UCSD-AML1 (cell line): ENCODE measurements around the gene DNASE2.
"Not testable (repeated sequence)": the region's sequence is repeated elsewhere in the genome, so short reads cannot be mapped to it uniquely, and the experiment has no call there.

Source experiments
- DNase-seq: peaks from one replicate; lab custom pipeline; 2025; ENCODE audit not compliant: unreplicated experiment; lab: John Stamatoyannopoulos, UW

Gene DNASE2, protein sequence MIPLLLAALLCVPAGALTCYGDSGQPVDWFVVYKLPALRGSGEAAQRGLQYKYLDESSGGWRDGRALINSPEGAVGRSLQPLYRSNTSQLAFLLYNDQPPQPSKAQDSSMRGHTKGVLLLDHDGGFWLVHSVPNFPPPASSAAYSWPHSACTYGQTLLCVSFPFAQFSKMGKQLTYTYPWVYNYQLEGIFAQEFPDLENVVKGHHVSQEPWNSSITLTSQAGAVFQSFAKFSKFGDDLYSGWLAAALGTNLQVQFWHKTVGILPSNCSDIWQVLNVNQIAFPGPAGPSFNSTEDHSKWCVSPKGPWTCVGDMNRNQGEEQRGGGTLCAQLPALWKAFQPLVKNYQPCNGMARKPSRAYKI

DNA sequence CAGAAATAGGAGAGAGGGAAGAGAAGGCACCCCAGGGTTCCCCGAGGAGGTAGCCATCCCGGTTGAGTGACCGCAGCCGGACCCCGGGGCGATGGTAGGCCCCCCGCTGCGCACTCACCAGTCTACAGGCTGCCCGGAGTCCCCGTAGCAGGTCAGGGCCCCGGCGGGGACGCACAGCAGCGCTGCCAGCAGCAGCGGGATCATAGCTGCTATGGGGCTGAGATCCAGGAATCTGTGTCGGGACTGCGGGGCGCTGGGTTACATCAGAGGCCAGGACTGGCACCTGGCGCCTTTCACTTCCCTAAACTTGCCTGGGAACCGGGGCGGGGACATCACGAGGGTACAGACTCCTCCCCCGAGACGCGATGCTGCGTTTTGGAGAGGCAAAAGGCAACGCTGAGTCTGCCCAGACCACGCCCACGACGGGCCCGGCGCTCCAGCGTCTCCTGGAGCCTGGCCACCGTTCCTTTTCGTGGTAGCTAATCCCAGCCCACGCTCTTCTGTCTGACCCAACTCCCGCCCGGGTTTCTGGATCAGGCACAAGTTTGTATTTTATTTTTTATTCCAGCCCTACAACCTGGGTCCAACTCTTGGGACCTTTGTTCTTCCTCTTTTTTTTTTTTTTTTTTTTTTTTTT is at the start of gene DNASE2:
Gene DNASE2 (minus strand): TSS at position 278 of the 637 bp plus-strand sequence. CDS start 74 bp downstream, at position 204.
- DNase-seq, result peak; percentile 93

DNA sequence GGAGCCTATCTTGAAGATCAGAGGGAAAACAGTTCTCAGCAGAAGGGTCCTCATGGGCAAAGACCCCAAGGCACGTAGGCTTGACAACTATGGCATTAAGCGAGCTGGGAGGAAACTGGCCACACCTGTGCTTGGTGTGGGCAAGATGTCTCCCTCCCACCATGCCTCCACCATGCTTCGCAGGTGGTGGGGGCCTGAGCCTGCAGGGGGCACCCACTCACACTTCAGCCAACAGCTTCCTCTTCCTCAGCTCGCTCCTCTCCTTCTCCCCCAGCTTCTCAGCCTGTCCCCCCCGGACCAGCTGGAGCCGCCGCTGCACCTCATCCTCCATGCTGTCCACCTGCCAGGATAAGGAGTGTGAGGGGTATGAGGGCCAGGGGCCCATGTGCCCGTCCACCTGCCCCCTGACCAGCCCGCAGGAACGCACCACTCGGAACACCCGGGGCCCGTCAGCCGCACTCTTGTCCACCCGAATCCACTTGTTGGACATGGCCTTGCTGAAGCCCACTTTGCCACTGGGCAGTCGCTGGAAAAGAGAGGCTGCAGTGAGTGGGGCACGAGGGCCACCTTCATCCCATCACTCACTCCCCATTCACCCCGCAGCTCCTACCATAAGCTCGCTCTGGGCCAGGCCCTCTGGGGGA is 48.9 kb upstream of the DNASE2 start:
- DNase-seq, result no peak

DNA sequence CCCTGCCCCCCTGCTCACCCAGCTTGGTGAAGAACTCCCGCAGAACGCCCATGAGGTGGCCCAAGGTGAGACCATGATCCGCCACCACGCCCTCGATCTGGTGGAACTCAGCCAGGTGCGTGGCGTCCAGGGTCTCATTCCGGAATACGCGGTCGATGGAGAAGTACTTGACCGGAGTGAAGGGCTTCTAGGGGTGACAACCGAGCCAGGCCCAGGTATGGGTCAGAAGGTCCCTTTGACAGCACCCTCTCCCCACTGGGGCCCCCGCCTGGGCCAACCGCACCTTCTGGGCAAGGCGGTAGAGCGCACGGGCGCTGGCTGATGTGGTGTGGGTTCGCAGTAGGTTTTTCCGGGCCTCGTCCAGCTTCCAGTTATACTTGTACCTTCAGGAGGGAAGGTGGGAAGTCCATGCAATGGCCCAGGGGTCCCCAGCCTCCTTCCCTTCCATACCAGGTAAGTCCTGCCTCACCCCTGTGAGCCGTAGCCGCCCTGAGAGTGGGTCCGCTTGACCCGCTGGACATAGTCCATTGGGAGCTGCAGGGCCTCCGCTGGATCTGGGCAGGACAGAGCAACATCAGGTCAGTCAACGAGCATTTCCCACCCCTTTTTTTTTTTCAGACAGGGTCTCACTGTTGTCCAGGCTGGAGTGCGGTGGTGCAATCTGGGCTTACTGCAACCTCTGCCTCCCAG is 43.5 kb upstream of the DNASE2 start:
- DNase-seq, result no peak

DNA sequence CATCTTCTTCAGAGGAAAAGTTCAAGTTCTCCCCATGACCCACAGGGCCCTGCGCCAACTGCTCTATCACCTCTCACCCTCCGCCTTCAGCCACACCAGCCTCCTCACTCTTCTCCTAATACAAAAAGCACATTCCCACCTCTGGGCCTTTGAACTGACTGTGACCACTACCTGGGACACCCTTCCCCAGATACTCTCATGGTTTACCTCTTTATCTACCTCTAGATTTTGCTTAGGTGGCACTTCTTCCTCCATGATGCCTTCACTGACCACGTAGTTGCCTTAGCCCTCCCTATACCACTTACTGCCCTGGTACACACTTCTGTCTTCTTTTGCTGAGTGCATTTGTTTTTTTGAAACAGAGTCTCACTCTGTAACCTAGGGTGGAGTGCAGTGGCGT is 41.7 kb upstream of the DNASE2 start:
- DNase-seq, result no peak

DNA sequence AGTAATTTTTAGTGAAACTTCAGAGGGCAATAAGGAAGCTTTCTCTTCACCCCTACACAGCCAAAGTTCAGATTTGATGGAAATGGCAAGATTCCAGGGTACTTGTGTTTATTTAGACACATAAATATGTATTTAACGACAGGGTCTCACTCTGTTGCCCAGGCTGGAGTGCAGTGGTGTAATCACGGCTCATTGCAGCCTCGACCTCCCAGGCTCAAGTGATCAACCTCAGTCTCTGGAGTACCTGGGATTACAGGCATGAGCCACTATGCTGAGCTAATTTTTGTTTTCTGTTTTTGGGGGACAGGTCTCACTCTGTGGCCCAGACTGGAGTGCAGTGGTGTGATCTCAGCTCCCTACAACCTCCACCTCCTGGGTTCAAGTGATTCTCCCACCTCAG is 39.8 kb upstream of the DNASE2 start:
- DNase-seq, result no peak

DNA sequence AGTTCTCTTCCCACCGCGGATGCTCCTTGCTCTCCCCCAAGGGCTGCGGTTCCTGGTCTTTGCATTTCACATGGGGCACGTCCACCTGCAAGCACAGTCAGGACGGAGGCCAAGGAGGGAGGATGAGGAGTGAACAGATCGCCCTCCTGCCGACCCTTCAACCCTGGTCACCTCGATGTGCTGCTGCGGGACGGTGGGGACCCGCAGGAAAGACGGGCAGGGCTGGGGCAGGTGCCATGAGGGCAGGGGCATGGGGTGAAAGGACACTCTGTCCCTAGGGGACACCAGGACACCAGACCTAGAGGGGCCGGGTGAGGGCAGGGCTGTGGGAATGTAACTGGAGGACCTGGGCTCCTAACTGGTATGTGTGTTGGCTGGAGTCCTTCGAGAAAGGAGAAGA is 37.0 kb upstream of the DNASE2 start:
- no peak for DNase-seq

DNA sequence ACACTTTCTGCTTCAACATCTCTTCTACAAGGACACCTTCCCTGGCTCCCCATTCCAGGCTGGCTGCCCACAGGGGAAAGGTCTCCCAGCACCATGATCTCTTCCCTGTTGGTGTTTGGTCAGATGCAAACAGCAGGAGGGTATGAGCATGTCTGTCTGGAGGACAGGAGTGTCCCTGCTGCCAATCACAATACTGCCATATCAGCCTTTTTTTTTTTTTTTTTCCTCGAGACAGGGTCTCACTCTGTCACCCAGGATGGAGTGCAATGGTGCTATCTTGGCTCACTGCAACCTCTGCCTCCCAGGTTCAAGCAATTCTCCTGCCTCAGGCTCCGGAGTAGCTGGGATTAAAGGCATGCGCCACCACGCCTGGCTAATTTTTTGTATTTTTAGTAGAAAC is 34.6 kb upstream of the DNASE2 start:
- DNase-seq, result not testable (repeated sequence)

DNA sequence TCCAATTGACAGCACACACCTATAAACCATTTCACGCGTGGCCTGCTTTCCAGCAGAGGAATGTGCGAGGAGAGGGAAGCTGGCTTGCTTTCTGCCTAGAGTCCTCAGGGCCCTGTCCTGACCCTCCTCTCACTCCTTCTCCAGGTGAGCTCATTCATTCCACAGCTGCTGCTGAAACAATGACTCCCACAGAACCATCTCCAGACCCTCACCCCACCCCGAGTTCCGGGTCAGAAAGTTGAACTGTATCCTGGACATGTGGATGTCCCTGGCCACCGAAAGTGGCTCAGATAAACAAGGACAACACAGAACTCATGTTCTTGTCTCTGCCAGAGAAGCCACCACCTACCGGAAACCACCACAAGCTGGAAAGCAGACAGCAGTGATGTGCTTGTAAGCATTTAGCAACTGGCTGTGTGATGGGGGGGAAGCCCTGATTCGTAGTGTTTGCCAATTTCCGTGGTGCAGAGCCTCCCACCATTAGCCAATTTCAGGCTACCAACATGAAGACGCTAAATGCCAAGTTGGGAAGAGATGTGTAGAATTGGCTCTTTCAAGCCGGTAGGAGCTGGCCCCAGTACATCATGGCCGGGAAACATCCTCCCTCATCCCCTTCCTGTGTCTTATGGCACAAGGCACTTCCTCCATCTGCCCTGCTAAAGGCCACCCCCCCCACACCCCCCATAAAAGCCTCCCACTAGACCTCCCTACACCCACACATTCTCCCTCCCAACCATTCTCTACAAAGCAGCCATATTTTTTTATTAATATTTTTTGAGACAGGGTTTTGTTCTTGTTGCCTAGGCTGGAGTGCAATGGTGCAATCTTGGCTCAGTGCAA is 32.8 kb upstream of the DNASE2 start:
- DNase-seq, result peak; percentile 46

DNA sequence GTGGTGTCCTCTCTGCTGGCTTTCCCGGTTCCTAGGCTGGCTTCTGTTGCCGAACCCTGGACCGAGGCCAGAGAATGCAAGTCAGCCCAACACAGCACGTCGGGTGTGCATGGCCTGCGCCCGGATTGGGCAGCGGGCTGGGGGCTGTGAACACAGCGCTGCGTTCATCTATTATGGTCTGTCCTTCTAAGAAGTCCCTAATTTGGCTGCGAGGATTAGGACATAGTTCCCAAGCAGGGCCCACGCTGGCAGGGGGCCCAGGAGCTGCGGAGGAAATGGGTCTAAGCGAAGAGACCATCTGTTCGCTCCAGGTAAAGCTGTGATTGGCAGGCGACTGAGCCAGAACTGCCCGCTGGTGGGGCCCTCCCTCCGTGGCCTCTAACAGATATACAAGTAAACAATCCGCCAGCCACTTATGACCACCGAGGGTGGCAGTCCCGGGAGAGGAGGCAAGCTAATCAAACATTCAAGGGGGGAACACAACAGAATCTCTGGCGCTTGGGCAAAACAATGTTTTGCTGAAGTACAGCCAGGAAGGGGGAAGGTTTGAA is 31.8 kb upstream of the DNASE2 start:
- DNase-seq, result no peak

DNA sequence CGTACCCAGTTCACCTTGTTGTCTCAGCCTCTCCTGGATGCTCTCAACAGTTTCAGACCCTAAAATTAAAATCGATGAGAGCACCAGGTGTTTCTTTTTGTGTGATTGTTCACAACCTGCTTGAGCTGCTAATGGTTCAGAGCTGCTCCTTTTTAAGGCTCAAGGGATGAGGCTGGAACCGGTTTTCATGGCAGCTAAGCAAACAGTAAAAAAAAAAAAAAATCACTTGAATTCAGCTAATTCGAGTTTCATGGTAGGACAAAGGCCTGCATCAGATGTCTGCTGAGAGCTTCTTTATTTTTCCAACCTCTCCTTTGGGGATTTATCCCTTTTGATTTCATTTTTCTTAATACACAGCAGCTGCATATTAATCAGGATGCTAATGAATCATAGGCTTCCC is 31.3 kb upstream of the DNASE2 start:
- no peak for DNase-seq

DNA sequence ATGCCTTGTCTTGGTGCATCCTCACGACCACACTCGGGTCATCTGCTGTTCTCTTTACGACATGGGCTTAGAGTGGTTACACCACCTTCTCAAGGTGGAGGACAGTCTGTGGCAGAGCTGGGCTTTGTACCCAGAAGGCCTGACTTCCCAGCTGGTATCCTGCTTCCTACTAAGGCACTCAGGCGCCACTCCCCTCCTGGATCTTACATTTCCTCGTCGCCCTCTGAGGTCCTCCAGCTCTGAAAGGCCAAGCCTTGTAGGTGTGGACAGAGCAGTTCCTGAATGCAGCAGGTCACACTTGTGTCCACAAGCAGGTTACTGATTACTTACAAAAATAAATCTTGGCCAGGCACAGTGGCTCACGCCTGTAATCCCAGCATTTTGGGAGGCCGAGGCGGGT is 25.9 kb upstream of the DNASE2 start:
- DNase-seq, result no peak

DNA sequence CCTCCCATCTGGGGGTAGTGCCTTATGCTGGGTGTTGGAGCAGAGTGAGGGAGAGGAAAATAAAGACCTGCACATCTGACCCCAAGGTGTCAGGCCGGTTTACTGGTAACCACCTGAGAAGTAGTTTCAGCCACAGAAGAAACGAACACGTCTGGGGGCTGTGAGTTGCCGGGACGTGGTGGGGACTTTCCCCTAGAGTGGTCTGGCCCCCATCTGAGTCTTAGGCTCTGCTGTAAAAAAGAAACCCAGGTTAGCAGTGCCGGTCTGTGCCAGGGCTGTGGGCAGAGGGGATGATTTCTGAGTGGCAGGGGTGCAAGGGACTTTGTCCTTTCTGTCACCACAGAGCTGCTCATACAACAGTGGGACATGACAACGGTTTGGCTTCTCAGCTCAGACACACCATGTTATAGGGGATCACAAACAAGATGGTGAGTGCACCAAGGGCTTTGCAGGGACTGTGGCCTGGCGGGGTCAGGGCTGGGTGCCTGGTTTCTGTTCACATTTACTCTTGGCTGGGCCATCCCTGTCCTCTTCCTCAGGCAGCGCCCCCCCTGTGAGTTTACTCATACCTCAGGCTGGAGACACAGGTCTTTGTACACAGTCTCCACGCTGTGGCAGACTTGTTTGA is 18.8 kb upstream of the DNASE2 start:
- DNase-seq, result no peak

DNA sequence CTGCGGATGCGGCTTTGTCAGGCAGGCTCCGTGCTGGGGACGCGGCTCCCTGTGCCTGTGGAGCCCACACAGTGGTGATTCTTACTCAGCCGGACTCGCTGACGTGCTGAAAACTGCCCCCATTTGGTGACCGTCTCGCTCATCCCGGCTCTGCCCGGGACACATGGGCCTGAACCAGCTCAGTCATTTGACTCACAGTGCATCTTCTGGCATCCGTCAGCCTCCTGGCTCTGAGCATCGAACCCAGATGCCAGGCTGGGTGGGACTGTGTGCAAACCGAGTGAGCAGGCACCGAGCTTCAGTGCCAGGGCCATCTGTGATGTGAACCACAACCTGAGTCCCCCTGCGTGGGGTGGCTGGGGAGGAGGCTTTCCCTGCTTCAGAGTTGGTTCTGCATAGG is 15.2 kb upstream of the DNASE2 start:
- DNase-seq, result no peak

DNA sequence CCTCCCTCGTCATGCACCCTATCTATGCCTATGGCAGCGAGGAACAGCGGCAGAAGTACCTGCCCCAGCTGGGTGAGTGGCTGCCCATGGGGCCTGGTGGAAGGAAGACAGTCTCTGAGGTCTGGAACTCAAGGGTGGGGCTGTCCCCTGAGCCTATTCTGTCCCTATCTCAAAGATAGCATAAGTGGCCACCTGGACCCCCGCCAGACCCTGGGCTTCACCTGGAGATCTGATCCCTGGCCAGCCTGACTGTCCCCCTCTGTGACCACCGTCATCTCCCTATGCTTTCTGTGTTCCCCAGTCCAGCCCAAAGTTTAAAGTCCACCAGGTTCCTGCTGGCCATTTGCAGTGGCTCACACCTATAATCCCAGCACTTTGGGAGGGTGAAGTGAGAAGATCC is 12.3 kb upstream of the DNASE2 start:
- DNase-seq, result no peak

DNA sequence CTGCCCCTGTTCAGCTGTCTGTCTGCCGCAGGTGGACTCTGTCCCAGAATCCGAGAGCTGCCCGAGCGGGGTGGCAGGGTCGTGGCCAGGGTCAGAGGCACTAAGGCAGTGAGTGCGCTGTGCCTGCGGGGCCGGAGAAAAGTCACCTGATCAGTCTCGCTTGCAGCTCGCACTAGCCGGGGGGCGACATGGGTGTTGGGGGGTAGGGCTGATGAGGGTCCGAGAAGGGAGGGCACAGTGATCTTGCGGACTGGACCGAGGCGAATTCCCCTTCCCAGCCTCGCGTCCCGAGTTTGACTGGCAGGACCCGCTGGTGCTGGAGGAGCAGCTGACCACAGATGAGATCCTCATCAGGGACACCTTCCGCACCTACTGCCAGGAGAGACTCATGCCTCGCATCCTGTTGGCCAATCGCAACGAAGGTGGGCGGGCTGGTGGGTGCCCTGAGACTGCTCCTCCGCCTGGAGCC is 10.3 kb upstream of the DNASE2 start:
- DNase-seq, result no peak

DNA sequence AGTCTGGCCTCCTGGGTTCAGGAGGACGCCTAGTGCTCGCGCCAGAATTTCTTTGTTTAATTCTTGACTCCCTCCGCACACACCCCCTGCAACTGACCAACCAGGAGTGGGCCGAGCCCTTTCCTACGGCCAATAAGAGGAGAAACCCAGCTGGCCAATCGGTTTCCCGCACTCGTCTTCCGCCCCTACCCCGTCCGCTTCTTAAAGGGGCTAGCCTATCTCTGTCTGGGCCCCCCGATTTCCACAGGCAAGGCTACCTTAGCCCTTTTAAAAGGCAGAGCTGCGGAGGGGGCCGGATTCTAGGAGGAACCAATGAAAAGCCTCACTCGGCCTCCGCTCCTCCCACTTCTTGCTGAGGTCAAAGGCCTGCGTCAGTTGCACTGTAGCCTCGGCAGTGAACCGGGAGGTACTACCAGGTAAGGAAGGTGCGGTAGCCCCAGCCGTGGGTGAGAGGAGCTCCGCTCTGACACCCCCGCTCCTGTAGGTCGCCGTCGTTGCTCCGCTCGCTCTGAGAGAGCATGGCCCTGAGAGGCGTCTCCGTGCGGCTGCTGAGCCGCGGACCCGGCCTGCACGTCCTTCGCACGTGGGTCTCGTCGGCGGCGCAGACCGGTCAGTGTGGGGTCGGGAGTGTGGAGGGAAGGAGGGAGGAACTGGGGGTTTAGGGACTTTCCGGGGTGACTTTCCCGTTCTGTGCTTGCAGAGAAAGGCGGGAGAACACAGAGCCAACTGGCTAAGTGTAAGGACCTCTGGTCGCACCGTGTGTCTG is 9.7 kb upstream of the DNASE2 start, which contains the start of gene GCDH:
Gene GCDH (plus strand): TSS at position 374 of the 766 bp plus-strand sequence. CDS start 145 bp downstream, at position 519.
- DNase-seq, result peak; percentile 97

DNA sequence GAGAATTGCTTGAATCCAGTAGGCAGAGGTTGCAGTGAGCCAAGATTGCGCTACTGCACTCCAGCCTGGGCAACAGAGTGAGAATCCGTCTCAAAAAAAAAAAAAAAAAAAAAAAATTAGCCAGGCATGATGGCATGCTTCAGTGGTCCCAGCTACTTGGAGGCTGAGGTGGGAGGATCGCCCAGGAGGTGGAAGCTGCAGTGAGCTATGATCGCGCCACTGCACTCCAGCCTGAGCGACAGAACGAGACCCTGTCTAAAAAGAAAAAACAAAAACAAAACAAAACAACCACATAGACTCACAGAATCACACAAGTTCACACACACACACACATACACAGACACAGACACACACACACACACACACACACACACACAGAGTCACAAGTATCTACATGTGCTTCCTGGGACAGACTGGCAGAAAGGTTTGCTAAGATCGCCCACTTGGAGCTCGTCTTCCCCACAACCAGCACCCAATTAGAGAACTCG is 9.1 kb upstream of the DNASE2 start:
- not testable (repeated sequence) for DNase-seq

DNA sequence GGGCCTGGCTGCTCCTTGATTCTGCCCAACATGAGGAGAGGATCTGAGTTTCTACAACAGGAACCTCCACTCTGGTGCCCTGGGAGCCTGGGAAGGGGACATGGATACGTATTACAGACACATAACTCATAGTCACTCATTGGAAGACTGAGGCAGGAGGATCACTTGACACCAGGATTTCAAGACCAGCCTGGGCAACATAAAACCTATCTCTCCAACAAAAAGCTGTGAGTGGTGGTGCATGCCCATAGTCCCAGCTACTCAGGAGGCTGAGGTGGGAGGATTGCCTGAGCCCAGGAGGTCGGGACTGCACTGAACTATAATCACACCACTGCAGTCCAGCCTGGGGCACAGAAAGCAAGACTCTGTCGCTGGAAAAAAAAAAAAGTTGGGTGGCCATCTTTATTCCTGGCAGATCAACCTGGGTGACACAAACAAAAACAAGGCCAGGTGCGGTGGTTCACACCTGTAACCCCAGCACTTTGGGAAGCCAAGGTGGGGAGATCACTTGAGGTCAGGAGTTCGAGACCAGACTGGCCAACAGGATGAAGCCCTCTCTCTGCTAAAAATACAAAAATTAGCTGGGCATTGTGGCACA is 6.9 kb upstream of the DNASE2 start:
- no peak for DNase-seq
